ENCODE data around the gene DENND6B.

Gene DENND6B

DNA sequence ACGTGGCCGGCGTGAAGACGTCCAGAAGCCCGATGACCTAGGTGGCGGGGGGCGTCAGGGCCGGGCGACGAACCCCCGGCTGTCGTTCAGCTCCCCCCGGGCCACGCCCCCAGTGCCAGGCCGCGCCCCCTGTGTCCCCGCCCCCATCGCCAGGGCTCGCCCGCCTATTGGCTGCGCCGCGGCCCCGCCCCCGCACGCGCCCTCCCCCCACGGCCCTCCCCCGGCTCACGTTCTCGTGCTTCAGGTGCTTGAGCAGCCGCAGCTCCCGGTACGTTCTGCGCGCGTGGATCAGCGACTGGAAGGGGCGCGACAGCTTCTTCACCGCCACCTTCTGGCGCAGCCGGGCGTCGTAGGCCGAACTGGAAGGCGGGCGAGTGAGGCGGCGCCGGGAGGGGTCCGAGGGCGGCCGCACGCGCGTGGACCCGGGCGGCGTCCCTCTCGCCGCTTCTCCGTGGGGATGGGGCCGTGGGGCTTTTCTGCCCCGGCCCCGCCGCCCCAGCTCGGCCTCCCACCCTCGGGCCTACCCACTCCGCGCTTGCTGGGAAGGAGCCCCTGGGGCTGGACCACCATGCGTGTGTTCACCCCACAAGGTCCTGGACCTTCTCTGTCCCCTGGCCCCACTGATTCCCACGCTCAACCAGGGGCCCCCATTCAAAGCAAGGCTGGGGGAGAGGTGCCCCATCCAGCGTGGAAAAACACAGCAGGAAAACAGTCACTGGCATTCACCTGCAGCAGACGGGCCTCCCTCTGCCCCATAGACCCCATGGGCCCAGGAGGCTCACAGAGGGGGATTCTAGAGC lies 59.0 kb downstream of the DENND6B start:
- no peak for DNase-seq

DNA sequence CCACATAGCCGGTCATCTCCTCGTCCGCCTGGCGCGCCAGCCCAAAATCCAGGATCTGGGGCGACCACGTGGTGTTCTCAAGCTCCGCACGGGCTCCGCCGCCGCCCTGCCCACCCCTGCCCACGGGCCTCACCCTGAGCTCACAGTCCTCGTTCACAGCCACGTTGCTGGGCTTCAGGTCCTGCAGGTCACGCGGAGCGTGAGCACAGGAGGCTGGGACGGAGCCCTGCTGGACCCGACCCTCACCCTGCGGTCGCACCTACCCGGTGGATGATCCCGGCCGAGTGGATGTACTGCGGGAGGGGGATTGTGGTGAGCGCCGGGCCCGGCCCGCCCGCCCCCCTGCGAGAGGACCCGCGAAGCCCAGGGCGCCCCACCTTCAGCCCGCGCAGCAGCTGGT lies 59.8 kb downstream of the DENND6B start:
- DNase-seq, result no peak

DNA sequence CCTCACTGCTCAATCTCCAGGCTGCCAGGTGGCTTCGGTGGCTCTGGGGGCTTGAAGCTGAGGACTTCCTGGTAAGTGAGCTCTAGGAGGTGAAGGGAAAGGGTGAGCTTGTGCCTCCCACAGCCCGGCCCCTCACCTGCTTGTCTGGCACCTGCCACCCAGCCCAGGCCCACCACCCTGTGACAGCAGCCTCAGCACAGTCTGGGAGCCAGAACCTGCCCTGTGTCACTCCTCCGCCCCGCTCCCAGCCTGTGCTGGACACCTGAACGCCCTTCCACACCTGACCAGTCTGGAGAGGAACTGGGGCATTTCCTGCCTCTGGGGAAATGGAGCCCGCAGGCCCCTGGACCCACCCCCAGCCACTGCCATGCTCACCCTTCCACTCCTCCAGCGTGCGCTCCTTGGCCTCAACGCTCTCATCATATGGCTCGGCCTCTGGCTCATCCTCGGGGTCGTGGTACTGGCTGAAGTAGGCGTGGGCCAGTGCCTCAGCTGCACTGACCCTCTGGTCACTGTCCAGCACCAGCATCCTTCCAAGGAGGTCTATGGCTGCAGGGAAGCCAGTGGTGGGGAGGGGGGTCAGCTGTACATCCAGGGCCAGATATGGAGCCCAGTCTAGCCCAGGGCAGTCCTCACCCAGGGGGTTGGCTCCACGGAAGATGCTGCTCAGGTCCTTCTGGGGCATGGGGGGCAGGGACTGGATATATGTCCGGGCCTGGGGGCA lies 61.7 kb downstream of the DENND6B start:
- DNase-seq, result no peak

DNA sequence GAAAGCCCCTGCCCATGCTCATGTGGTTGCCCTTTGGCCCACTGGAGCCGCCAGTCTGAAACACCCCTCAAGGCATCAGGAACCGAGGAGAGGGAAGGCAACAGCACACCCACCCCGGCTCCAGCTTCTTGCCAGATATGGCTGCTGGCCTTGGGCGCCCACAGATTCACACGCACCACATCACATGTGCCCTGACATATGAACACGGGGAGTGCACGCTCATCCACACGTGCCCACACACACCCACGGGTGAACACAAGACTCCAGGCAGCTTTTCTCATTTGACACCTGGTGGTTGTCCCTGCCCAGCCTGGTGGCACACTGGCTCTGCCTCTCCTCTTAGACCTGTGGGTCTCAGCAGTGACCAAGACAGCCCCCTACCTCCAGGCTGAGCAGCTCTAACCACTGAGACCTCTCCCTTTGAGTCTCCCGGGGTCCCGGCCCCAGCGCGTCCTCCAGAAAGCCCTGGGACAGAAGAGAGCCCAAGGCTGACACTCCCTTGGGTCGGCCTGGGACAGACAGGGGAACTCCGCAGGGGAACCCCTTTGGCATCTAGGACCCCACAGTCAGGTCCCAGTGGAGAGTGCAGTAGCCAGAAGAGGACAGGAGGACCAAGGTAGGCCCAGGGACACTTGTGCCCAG lies 62.6 kb downstream of the DENND6B start:
- no peak for DNase-seq

DNA sequence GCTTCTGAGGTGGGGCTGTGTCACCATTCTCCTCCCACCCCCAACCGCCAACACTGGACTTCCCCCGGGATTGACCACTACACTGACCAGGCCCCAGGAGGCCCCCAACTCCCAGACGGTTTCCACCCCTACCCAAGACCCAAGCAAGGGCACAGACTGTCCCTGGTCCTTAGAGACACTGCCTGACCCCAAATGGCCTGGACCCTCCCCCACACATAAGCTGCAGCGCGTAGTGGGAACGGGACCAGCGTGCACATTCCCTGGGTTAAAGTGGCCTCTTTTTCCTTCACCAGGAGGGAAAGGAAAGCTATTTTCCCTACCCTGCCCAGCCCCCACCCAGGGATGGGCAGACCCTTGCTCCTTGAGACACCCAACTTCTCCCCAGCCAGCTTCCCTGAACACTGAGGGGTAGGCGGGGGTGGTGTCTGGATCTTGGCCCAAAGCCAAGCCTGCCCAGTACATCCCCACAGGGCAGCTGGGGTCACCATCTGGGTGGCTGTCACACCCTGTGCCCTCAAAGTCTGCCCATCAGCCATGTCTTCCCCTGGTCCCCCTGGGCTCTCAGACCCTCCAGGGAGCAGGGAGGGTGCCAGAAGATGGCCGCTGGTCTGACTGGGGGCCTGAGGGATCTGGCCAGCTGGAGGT lies 63.7 kb downstream of the DENND6B start:
- DNase-seq, result no peak

DNA sequence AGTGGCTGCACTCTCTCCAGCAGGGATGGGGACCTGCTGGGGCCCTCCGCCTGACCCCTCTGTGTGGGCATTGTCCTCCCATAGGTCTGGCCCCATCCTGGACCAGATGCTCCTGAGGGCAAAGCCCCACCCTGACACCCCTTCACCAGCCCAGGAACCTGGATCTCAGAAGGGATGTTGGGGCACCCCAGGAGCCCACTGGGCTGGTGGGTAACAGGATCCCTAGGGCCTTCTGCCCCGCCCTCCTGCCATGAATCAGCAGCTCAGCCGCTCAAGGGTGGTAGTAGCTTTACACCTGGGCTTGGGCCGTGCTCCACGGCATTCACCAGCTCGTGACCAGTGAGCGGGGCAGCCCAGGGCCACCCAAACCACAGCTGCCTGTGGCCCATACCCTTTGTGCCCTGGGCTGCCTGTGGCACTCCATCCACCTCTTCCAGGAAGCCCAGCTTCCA lies 64.3 kb downstream of the DENND6B start:
- DNase-seq, result no peak

DNA sequence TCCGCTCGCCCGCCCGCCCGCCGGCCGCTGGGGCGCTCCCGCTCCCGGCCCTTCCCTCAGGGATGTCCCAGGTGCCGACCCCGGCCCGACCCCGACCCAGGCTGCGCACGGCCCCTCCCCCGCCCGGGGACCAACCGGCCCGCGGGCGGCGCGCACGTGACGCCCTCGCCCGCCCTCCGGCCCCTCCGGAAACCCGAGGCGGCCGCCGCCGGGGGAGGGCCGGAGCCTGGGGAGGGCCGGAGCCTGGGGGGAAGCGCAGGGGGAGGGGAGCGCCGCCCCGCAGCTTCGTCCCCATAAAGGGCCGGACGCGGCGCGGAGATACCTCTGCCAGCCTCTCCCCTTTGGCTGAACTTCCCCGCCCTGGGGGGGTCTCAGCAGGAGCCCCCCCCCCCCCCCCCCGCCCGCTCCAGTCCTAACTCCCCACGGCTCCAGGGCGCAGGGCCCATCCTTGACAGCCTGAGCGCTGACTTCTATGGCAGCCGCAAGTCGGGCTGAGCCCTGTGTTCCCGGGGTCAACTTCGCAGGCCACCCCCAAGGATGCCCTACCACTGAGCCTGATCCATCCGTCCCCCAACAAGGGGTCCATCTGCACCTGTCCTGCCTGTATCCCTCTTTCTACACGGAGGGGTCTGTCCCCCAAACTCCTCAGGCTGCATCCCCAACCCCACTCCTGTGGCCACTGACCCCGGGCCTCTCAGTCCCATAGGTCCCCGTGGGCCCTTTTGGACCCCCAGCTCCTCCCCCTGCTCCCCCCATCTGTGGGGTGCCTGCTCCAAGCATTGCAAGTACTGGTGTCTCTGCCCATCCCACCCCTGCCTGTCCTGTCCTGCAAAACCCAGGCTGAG lies 65.0 kb downstream of the DENND6B start, which contains the start of gene MAPK12:
MAPK12 (minus strand) TSS at position 69 of the 845 bp plus-strand sequence. CDS start 174 bp downstream, outside the sequence.
- no peak for DNase-seq

DNA sequence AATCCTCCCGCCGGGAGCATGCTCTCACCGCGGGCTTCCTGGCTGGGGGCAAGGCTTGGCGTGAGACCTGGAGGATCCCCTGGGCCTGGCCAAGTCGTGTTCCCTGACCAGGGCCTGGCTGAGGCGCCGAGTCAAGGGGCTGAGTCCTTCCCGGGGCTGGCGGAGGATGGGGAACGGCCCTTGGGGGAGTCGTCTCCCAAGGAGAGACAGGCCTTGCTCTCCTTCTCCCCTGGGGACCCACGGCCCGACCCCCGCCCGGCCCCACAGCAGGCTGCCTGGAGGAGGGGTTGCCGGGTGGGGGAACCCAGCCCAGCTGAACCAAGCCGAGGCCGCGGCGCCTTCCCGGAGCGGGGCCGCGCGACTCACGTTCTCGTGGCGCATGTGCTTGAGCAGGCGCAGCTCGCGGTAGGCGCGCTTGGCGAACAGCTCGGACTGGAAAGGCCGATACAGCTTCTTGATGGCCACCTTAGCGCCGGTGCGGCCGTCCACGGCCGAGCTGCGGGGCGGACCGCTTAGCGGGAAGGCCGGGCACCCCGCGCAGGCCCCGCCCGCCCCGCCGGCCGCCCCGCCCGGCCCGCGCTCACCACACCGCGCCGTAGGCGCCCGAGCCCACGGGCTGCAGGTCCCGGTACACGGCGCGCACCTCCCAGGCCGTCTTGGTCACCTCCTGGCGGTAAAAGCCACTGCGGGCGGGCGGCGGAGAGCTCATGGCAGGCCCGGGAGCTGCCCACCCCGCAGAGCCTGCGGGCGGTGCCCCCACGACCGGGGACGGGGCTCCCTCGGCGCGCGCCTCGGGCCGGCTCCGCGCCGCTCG lies 65.8 kb downstream of the DENND6B start:
- no peak for DNase-seq

DNA sequence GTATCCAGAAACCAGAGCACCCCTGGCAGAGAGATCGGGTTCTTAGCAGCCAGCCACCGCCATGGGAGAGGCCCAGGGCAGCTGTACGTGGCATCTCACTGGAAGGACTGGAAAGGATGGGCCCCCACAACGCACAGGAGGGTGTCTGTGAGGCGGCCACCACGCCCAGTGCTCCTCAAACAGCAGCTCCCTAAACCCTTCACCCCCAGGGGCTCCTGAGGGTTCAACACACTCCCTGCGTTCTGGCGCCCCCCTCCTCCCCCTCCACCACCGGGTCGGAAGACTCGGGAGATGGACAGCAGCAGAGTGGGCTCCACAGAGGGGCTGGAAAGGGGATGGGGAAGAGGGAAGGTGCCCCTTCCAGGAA lies 66.4 kb downstream of the DENND6B start:
- no peak for DNase-seq

DNA sequence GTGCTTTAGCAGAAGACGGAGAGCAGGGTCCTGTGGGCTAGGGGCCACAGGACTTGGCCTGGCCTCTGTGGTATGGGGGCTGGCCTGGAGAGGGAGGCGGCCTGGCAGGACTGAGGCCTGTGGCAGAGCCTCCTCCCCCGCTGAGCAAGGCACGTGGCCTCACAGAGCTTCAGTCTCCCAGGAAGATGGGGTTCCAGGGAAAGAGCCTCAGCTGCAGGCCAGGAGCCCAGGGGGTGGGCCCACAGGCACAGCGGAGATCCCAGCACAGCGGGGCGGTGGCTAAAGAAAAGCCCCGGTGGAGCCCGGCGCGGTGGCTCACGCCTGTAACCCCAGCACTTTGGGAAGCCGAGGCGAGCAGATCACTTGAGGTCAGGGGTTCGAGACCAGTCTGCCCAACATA lies 67.5 kb downstream of the DENND6B start:
- DNase-seq, result no peak

Measured in NCI-H1092 (cell line).